WTC11 (cell line): ENCODE data around the gene TIAM2. TPM values are rescaled to one million over a fixed set of nuclear protein-coding genes. Genes with fewer than 3 reads are reported as not detected.
A peak's percentile ranks its signal among the peaks of the same experiment; 100 is the strongest.

Source experiments
- ATAC-seq: fragments of 200-7000 bp; cut with Tn5 transposase; 2 replicates; pipeline ENCODE4 v1.10.0; 2021; ENCODE audit warnings: mild to moderate bottlenecking, moderate library complexity
- CTCF ChIA-PET: fragments of 300-600 bp; sonication (Branson Sonifier 250); formaldehyde crosslinking; loops from one replicate; lab custom pipeline; 2021; ENCODE audit warnings: antibody characterized with exemption; lab: Charles Lee
- POLR2A ChIA-PET: fragments of 350-600 bp; sonication (Branson Sonifier 250); formaldehyde crosslinking; loops from one replicate; lab custom pipeline; 2021; ENCODE audit warnings: antibody characterized with exemption; lab: Charles Lee
- DNase-seq: peaks from one replicate; pipeline ENCODE4 v3.0.0; 2021; ENCODE audit warnings: low spot score
- H3K27ac Mint-ChIP-seq: 2 replicates; pipeline ENCODE4 v1.8.0; 2021; ENCODE audit warnings: mixed read lengths
- H3K27me3 Mint-ChIP-seq: 2 replicates; pipeline ENCODE4 v1.8.0; 2021; ENCODE audit warnings: low read depth, mild to moderate bottlenecking, moderate library complexity, mixed read lengths
- H3K36me3 Mint-ChIP-seq: 2 replicates; pipeline ENCODE4 v1.8.0; 2021; ENCODE audit warnings: mixed read lengths
- H3K4me1 Mint-ChIP-seq: 2 replicates; pipeline ENCODE4 v1.8.0; 2022; ENCODE audit warnings: mixed read lengths
- H3K4me3 Mint-ChIP-seq: 2 replicates; pipeline ENCODE4 v1.8.0; 2021; ENCODE audit warnings: mild to moderate bottlenecking, moderate library complexity, mixed read lengths
- H3K9me3 Mint-ChIP-seq: 2 replicates; pipeline ENCODE4 v1.8.0; 2021; ENCODE audit warnings: mixed read lengths
- ATF1 ChIP-seq: sonication (generic); formaldehyde crosslinking; IDR thresholded peaks from 2 replicates; pipeline ENCODE4 v1.8.1; 2023; ENCODE audit warnings: mild to moderate bottlenecking, moderate library complexity, missing genetic modification reagents
- CBFB ChIP-seq: sonication (generic); formaldehyde crosslinking; IDR thresholded peaks from 2 replicates; pipeline ENCODE4 v1.8.1; 2022; ENCODE audit warnings: mild to moderate bottlenecking, low read depth, missing genetic modification reagents
- CREM ChIP-seq: sonication (generic); formaldehyde crosslinking; IDR thresholded peaks from 2 replicates; pipeline ENCODE4 v1.8.1; 2022; ENCODE audit warnings: mild to moderate bottlenecking, missing genetic modification reagents, moderate library complexity
- ETV6 ChIP-seq: sonication (generic); formaldehyde crosslinking; IDR thresholded peaks from 2 replicates; pipeline ENCODE4 v1.8.1; 2022; ENCODE audit warnings: mild to moderate bottlenecking, missing genetic modification reagents
- FOXK1 ChIP-seq: sonication (generic); formaldehyde crosslinking; IDR thresholded peaks from 2 replicates; pipeline ENCODE4 v1.8.0; 2022; ENCODE audit warnings: mild to moderate bottlenecking, moderate library complexity, missing genetic modification reagents
- GABPB1 ChIP-seq: sonication (generic); formaldehyde crosslinking; IDR thresholded peaks from 2 replicates; pipeline ENCODE4 v1.8.1; 2023; ENCODE audit warnings: mild to moderate bottlenecking, missing genetic modification reagents
- GRHL2 ChIP-seq: fragments of 250-450 bp; sonication (Bioruptor Pico); IDR thresholded peaks from 2 replicates; pipeline ENCODE4 v1.8.0; 2022; ENCODE audit warnings: mild to moderate bottlenecking, moderate library complexity; ENCODE audit not compliant: insufficient replicate concordance, severe bottlenecking
- GTF2I ChIP-seq: fragments of 250-450 bp; sonication (Bioruptor Pico); conservative IDR thresholded peaks from 2 replicates; pipeline ENCODE4 v1.4.0; 2021; ENCODE audit warnings: mild to moderate bottlenecking
- JUN ChIP-seq: sonication (generic); formaldehyde crosslinking; IDR thresholded peaks from 2 replicates; pipeline ENCODE4 v1.8.0; 2023; ENCODE audit warnings: mild to moderate bottlenecking, missing genetic modification reagents
- NFATC4 ChIP-seq: fragments of 250-450 bp; sonication (Bioruptor Pico); IDR thresholded peaks from 2 replicates; pipeline ENCODE4 v1.9.0; 2021; ENCODE audit warnings: mild to moderate bottlenecking
- NR2C2 ChIP-seq: sonication (generic); formaldehyde crosslinking; IDR thresholded peaks from 2 replicates; pipeline ENCODE4 v1.8.0; 2022; ENCODE audit warnings: mild to moderate bottlenecking, missing genetic modification reagents
- SMAD3 ChIP-seq: sonication (generic); formaldehyde crosslinking; IDR thresholded peaks from 2 replicates; pipeline ENCODE4 v1.8.0; 2022; ENCODE audit warnings: missing genetic modification reagents, mild to moderate bottlenecking, borderline replicate concordance
- SOX15 ChIP-seq: fragments of 250-450 bp; sonication (Bioruptor Pico); IDR thresholded peaks from 2 replicates; pipeline ENCODE4 v1.9.0; 2021; ENCODE audit warnings: mild to moderate bottlenecking
- ZNF138 ChIP-seq: sonication (generic); formaldehyde crosslinking; conservative IDR thresholded peaks from 2 replicates; pipeline ENCODE4 v1.8.1; 2022; ENCODE audit warnings: mild to moderate bottlenecking, moderate library complexity, missing genetic modification reagents
- ZNF671 ChIP-seq: fragments of 250-450 bp; sonication (Bioruptor Pico); IDR thresholded peaks from 2 replicates; pipeline ENCODE4 v1.8.0; 2021; ENCODE audit warnings: mild to moderate bottlenecking
- total RNA-seq: library from RNA; stranded (reverse); gene quantifications from 3 replicates; pipeline ENCODE4 v1.2.3, GENCODE V29; 2021
- TF ChIP-seq, protein P1 (sequence below): sonication (generic); formaldehyde crosslinking; IDR thresholded peaks from 2 replicates; pipeline ENCODE4 v1.8.0; 2023; ENCODE audit warnings: missing genetic modification reagents
- TF ChIP-seq, protein P2 (sequence below): fragments of 250-450 bp; sonication (Bioruptor Pico); IDR thresholded peaks from 2 replicates; pipeline ENCODE4 v1.9.0; 2021; ENCODE audit warnings: mild to moderate bottlenecking
- TF ChIP-seq, protein P3 (sequence below): sonication (generic); formaldehyde crosslinking; IDR thresholded peaks from 2 replicates; pipeline ENCODE4 v1.8.0; 2022; ENCODE audit warnings: mild to moderate bottlenecking, missing genetic modification reagents
- TF ChIP-seq, protein P4 (sequence below): sonication (generic); formaldehyde crosslinking; IDR thresholded peaks from 2 replicates; pipeline ENCODE4 v1.8.1; 2022; ENCODE audit warnings: low read depth, missing genetic modification reagents, borderline replicate concordance
- TF ChIP-seq, protein P5 (sequence below): sonication (generic); formaldehyde crosslinking; conservative IDR thresholded peaks from 2 replicates; pipeline ENCODE4 v1.8.1; 2023; ENCODE audit warnings: mild to moderate bottlenecking, low read depth, missing genetic modification reagents, moderate library complexity
- TF ChIP-seq, protein P6 (sequence below): sonication (generic); formaldehyde crosslinking; IDR thresholded peaks from 2 replicates; pipeline ENCODE4 v1.8.0; 2022; ENCODE audit warnings: mild to moderate bottlenecking, missing genetic modification reagents

The TIAM2 gene
- total RNA-seq, 1 experiment from 2014 or later = 15.1 TPM

DNA sequence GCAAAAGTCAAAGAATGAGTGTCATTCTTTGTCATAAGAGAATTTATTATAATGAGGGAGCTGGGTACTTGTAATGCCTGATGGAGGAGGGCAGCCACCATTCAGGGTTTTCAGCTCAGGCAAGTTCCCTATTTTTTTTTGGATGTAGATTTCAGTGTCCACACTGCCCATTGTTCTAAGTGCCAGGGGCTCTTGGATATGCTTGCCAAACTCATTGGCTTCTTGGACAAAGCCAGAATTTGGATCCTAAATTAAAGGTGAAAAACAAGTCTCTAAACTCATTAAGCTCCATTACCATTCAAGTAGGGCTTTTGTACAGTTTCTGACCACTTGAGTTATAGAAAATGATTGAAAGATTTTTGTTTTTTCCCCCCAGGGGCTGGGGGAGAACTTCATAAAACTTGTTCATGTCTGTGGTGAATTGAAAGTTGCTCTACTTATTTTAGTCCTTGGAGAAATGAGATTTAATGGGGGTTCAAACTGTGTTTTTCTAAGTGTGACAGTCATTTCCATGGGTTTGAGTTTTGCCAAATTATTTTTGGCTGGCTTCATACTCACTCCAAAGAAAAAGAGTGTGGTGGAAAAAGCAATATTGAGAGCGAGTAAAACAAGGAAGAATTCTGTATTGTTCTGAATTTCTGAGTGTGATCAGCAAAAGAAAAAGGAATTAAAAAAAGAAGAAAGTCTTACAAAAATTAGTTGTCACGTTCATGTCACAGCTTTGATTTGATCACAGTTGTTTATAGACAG, 46.0 kb downstream of the TIAM2 start:
- no peak overlapping the region for H3K4me3 Mint-ChIP-seq
- ATAC-seq (no peak), DNase-seq (no peak)
- TF ChIP-seq ZNF138 (CRISPR knock-in tag) = no peak
- TF ChIP-seq, protein P1, sequence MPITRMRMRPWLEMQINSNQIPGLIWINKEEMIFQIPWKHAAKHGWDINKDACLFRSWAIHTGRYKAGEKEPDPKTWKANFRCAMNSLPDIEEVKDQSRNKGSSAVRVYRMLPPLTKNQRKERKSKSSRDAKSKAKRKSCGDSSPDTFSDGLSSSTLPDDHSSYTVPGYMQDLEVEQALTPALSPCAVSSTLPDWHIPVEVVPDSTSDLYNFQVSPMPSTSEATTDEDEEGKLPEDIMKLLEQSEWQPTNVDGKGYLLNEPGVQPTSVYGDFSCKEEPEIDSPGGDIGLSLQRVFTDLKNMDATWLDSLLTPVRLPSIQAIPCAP = no peak
- TF ChIP-seq ZNF671 (CRISPR knock-in tag) = no peak
- ChIA-PET POLR2A (no interaction called here), CTCF (interaction anchor here (1.0 kb wide), 1 partner anchor 111 kb away, joined by 3 read pairs; no protein-coding TSS in a partner anchor)
- peak overlapping the region; percentile 61; the same call in 1 of the 2 replicates for H3K27ac Mint-ChIP-seq
- no peaks in the 10 kb centered on the region for H3K9me3 Mint-ChIP-seq
- peaks cover 70% of the 10 kb centered on the region for H3K4me1 Mint-ChIP-seq
- no peaks in the 10 kb centered on the region for H3K27me3 Mint-ChIP-seq
- H3K36me3 Mint-ChIP-seq = no peaks in the 10 kb centered on the region

DNA sequence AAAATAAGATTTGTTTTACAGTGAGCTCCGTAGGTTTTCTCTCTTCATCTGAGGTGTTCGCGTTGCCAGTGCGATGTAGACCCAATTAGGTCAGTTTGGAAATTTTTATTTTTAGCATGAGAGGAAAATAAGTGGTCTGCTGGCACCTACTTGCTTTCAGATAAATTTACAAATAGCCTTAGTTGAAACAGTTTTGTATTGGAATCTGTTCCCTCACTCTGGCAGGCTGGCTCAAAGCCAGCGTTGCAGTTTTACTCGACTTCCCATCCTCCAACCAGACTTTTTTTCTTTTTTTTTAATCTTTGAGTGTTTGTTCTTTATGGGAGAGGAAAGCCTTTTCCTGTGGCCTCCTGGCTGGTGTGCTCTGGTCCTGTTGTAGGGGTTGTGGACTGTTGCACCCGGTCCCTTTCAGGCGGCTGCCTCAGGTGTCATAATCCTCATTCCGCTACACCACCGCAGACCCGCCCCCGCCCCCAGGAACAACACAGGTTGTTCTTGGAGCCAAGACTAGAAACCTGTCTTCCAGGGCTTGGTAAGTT, 46.7 kb downstream of the TIAM2 start:
- CTCF ChIA-PET = no interaction called here
- DNase-seq = no peak
- no peak for ATAC-seq

DNA sequence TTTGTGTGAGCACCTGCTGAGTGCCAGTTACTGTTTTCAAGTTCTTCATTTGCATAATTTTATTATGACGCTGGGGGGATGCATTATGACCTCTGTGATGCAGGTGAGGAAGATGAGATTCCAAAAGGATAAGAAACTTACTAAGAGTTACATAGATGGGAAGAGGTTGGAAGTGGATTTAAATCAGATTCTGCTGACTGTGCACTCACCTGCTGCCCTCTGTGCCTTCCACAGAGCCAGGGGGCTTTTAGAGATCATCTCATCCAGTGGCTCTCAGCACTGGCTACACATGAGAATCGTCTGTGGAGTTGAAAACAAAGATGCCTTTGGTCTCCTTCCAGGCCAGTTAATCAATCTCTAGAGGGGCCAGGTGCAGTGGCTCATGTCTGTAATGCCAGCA, 47.9 kb downstream of the TIAM2 start:
- no peak overlapping the region for H3K4me3 Mint-ChIP-seq
- POLR2A ChIA-PET = no interaction called here
- no peaks in the 10 kb centered on the region for H3K9me3 Mint-ChIP-seq
- DNase-seq = no peak
- TF ChIP-seq ETV6 (CRISPR knock-in tag) = no peak
- no peak for TF ChIP-seq CREM
- TF ChIP-seq ATF1 = no peak
- no peak for TF ChIP-seq GABPB1 (CRISPR knock-in tag)
- TF ChIP-seq, protein P2, sequence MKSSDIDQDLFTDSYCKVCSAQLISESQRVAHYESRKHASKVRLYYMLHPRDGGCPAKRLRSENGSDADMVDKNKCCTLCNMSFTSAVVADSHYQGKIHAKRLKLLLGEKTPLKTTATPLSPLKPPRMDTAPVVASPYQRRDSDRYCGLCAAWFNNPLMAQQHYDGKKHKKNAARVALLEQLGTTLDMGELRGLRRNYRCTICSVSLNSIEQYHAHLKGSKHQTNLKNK (CRISPR knock-in tag) = no peak
- TF ChIP-seq SMAD3 (CRISPR knock-in tag) = no peak
- TF ChIP-seq, protein P1 = no peak
- TF ChIP-seq GRHL2 (CRISPR knock-in tag) = no peak
- TF ChIP-seq, protein P3, sequence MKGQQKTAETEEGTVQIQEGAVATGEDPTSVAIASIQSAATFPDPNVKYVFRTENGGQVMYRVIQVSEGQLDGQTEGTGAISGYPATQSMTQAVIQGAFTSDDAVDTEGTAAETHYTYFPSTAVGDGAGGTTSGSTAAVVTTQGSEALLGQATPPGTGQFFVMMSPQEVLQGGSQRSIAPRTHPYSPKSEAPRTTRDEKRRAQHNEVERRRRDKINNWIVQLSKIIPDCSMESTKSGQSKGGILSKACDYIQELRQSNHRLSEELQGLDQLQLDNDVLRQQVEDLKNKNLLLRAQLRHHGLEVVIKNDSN = no peak
- TF ChIP-seq GTF2I (CRISPR knock-in tag) = no peak
- TF ChIP-seq, protein P4, sequence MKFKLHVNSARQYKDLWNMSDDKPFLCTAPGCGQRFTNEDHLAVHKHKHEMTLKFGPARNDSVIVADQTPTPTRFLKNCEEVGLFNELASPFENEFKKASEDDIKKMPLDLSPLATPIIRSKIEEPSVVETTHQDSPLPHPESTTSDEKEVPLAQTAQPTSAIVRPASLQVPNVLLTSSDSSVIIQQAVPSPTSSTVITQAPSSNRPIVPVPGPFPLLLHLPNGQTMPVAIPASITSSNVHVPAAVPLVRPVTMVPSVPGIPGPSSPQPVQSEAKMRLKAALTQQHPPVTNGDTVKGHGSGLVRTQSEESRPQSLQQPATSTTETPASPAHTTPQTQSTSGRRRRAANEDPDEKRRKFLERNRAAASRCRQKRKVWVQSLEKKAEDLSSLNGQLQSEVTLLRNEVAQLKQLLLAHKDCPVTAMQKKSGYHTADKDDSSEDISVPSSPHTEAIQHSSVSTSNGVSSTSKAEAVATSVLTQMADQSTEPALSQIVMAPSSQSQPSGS (CRISPR knock-in tag) = no peak
- TF ChIP-seq NR2C2 = no peak
- TF ChIP-seq, protein P5, sequence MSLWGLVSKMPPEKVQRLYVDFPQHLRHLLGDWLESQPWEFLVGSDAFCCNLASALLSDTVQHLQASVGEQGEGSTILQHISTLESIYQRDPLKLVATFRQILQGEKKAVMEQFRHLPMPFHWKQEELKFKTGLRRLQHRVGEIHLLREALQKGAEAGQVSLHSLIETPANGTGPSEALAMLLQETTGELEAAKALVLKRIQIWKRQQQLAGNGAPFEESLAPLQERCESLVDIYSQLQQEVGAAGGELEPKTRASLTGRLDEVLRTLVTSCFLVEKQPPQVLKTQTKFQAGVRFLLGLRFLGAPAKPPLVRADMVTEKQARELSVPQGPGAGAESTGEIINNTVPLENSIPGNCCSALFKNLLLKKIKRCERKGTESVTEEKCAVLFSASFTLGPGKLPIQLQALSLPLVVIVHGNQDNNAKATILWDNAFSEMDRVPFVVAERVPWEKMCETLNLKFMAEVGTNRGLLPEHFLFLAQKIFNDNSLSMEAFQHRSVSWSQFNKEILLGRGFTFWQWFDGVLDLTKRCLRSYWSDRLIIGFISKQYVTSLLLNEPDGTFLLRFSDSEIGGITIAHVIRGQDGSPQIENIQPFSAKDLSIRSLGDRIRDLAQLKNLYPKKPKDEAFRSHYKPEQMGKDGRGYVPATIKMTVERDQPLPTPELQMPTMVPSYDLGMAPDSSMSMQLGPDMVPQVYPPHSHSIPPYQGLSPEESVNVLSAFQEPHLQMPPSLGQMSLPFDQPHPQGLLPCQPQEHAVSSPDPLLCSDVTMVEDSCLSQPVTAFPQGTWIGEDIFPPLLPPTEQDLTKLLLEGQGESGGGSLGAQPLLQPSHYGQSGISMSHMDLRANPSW (CRISPR knock-in tag) = no peak
- TF ChIP-seq NFATC4 (CRISPR knock-in tag) = no peak
- TF ChIP-seq CBFB = no peak
- TF ChIP-seq SOX15 (CRISPR knock-in tag) = no peak
- TF ChIP-seq, protein P6, sequence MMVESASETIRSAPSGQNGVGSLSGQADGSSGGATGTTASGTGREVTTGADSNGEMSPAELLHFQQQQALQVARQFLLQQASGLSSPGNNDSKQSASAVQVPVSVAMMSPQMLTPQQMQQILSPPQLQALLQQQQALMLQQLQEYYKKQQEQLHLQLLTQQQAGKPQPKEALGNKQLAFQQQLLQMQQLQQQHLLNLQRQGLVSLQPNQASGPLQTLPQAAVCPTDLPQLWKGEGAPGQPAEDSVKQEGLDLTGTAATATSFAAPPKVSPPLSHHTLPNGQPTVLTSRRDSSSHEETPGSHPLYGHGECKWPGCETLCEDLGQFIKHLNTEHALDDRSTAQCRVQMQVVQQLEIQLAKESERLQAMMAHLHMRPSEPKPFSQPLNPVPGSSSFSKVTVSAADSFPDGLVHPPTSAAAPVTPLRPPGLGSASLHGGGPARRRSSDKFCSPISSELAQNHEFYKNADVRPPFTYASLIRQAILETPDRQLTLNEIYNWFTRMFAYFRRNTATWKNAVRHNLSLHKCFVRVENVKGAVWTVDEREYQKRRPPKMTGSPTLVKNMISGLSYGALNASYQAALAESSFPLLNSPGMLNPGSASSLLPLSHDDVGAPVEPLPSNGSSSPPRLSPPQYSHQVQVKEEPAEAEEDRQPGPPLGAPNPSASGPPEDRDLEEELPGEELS (CRISPR knock-in tag) = no peak
- TF ChIP-seq, all 79 proteins: peak for 0
- Mint-ChIP-seq H3K27me3 (no peaks in the 10 kb centered on the region), H3K36me3 (no peaks in the 10 kb centered on the region), H3K4me1 (peaks cover 64% of the 10 kb centered on the region), H3K27ac (peak overlapping the region; percentile 3; the same call in 1 of the 2 replicates)
- ATAC-seq = no peak
- CTCF ChIA-PET = no interaction called here

More for the DNA sequence above, 46.7 kb downstream of the TIAM2 start:
- peak overlapping the region; percentile 5; the same call in 1 of the 2 replicates for H3K4me3 Mint-ChIP-seq
- no peaks in the 10 kb centered on the region for H3K36me3 Mint-ChIP-seq
- TF ChIP-seq ETV6 (CRISPR knock-in tag) (no peak), FOXK1 (CRISPR knock-in tag) (no peak), JUN (CRISPR knock-in tag) (no peak)
- TF ChIP-seq, protein P2 (CRISPR knock-in tag) = no peak
- H3K4me1 Mint-ChIP-seq = peaks cover 75% of the 10 kb centered on the region
- POLR2A ChIA-PET = no interaction called here
- H3K9me3 Mint-ChIP-seq = no peaks in the 10 kb centered on the region
- peak overlapping the region; percentile 41 for H3K27ac Mint-ChIP-seq
- no peaks in the 10 kb centered on the region for H3K27me3 Mint-ChIP-seq
